ENCODE measurements around the gene ABCC5. TPM values are rescaled to one million over a fixed set of nuclear protein-coding genes. Genes with fewer than 3 reads are reported as not detected.
"Not testable (repeated sequence)": the region's sequence is repeated elsewhere in the genome, so short reads cannot be mapped to it uniquely, and the experiment has no call there.

The ABCC5 gene
- 14.2 TPM for polyA plus RNA-seq (2013, experiment 1 of 2; ENCODE audit: insufficient read length)
- polyA plus RNA-seq (2013, experiment 2 of 2; ENCODE audit: insufficient read length) = 14.4 TPM

DNA sequence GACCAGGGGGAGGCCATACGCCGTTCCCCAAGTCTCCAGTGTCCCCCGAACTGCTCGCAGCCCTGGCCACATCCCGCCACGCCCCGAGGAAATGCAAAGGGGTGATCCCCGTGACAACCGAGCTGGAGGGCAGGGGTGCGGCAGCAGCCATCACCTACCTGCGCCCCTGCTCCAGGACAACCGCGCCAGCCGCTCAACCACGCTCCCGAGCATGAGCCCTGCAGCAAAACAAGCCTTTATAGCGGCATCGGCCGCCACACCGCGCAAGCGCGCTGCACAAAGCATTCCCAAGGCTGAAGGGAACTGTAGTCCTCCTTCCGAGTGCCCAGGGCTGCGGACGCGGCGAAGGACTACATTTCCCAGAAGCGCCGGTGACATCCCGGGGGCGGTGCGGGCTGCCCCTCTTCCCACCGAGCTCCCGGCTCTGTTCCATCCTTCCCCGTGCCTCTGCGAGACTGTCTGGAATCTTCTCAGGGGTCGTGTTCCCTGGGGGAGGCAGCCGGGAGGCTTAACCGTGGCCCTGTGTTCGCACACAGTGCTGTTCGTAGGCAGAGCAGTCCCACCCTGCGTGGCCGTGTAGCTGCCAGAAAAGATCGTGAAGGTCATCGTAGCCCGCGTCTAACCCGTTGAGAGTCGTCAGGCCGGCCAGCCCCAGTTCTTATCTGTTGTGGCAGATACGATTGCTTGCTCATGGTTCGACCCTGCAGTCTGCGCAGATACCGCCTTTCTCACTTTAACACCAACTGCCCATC, at the start of gene ABCC5:
Gene ABCC5, minus strand, starts transcription at position 213 of the 752 bp plus-strand sequence. CDS start 3,492 bp downstream, outside the sequence.
- DNase-seq = peak; percentile 94

DNA sequence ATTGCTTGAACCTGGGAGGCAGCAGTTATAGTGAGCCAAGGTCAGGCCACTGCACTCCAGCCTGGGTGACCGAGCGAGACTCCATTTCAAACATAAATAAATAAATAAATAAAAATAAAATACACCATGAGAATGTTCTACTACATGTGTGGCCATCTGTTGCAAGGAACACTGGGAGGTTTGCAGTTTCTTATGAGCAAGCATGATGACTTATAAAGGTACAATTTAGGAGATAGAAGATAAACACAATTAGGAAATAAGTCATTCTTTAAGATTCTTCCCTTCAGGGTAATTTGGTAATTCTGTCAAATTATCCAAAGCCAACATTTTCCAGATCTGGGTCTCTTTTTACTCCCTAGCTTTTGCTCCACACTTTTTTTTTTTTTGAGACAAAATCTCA, 48.5 kb upstream of the ABCC5 start:
- no peak for DNase-seq

DNA sequence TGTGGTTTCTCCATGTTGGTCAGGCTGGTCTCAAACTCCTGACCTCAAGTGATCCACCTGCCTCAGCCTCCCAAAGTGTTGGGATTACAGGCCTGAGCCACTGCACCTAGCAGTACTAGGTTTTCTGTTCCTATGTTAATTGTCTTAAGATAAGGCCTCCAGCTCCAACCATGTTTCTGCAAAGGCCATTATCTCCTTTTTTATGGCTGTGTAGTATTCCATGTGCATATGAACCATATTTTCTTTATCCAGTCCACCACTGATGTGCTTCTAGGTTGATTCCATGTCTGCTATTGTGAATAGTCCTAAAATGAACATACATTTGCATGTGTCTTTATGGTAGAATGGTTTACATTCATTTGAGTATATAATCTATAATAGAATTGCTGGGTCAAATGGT, 45.0 kb upstream of the ABCC5 start:
- no peak for DNase-seq

DNA sequence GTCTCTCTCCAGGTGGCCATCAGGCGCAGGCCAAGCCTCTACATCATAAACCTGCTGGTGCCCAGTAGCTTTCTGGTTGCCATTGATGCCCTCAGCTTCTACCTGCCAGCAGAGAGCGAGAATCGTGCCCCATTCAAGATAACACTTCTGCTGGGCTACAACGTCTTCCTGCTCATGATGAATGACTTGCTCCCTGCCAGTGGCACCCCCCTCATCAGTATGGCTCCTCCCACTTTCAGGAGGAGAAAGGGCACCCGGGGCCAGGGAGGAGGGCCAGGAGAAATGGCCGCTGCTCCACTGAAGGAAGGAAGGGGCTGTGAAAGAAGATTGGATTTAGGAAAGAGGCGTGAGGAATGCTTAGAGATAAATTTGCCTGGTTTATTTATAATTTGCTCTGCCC, 41.7 kb upstream of the ABCC5 start:
- no peak for DNase-seq

DNA sequence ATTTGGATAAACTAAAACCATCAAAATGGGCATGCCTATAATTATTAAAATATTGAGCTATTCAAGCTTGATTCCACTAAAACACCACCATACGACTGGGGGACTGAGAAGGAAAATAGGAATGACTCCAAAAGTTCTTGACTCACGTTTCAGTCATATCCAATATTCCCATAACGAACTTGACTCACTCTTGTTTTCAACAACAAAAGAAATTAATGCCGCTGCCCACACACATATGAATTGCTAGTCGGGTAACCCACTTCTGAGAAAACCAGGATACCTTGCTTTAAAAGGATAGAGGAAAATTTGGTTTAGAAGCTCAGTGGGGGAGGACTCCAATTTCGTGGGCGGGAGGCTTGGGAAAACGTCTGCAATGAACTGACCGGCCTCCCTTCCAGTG, 40.3 kb upstream of the ABCC5 start:
- peak; percentile 9 for DNase-seq

DNA sequence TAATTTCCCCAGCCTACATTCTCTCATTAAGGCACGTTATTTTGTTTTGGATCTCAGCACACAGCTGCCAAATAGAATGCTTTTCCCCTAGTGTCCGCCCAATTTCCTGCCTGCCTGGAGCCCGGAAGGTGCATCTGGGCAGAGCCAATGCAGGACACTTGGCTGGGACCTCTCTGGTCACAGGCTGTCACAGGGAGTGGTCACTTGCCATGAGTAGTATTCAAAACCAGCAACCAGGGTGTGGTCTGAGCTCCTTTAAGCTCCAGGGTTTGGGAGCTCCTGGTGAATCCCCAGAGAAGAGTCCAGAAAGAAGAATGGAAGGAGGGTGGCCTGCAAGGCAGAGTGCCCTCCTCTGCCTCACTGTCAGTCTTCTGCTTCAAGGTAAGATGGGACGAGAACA, 35.1 kb upstream of the ABCC5 start, which contains the start of gene HTR3C:
Gene HTR3C, plus strand, starts transcription at position 281 of the 400 bp plus-strand sequence. Its CDS starts 34 bp downstream, at position 315.
- no peak for DNase-seq

DNA sequence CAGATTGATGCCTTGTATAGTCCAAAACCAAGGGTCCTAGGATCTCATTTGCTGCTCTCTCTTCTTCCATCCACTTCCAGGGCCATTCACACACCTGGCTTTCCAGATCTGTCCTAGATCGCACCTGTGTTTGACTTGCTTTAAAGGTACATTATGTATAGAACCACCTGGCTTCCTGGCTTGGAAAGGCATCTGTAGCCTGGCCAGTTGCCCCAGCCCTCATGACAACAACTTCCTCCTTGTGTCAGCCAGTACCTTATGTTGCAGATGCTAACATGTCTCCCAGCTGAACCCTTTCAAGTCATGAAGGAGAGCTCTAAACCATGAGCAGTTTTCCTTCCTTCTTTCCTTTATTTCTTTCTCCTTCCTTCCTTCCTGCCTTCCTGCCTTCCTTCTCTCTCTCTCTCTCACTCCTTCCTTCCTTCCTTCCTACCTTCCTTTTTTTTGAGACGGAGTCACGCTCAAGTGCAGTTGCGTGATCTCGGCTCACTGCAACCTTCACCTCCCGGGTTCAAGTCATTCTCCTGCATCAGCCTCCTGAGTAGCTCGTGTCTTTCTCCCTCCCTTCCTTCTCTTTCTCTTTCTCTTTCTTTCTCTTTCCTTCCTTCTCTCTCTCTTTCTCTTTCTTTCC, 32.6 kb upstream of the ABCC5 start:
- DNase-seq = no peak

DNA sequence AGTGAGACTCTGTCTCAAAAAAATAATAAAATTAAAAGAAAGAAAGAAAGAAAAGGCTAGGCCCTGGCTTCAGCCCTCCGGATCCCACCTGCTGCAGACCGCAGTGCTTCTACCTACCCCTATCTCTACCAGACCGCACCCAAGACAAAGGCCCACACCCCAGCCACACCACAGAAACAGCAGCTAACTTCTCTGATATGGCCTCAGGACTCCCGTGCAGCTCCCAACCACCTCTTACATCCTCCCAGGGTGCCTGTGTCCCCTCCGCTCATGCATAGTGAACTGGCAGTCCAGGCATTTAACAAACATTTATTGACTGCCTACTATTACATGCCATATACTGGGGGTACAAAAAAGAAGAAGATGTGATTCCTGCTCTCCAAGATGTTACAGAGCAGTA, 28.3 kb upstream of the ABCC5 start:
- DNase-seq = no peak

DNA sequence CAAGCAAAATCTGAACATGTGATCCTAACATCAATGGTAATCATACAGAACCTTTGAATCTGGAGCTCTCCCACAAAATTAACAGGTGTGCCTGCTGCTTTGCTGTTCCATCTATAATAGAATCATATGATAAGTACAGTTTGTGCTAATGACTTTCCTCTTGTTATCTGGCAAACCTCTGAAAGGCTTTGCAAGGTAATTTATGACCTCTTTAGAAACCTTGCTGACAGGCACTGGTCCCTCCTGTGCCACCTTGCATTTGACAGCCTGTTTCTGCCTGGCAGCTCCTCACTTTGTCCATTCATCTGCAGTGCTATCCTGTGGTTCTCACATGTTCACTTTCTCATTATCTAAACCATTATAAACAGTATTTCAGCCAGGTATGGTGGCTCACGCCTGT, 24.9 kb upstream of the ABCC5 start:
- no peak for DNase-seq

DNA sequence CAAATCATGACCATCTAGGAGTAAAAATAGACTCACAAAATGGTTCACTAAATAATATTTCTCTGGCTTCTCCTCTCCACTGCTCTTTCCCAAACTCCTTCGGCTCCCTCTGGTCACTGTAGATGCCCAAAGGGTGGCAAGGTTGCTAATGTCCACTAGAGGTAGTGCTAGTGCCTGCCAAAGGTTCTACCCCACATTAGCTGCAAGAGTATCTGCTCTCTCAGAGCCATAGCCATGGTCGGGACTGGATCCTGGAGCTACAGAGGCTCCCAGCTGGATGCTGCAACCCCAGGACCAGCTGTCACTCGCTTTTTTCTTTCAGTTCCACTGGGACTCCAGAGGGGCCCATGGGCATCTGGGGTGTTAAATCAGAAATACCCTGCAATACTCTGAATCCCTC, 22.3 kb upstream of the ABCC5 start:
- peak; percentile 19 for DNase-seq

DNA sequence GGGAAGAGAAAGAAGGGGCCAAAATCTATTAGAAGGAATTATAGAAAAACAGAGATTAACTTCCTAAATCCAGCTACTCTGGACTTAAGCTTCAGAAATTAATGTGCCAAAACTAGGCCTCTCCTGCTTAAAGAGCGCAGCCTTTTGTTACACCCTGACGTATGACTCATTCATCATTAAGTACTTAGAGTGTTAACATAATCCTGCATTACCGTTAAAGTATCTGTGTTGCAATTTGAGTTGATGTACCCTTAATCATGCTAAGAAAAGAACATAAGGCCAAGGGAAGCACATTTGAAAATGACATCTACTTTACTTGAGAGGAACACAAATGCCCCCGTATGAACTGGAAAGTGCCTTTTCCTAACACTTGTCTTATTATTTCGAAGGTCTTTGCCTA, 21.7 kb upstream of the ABCC5 start:
- no peak for DNase-seq

DNA sequence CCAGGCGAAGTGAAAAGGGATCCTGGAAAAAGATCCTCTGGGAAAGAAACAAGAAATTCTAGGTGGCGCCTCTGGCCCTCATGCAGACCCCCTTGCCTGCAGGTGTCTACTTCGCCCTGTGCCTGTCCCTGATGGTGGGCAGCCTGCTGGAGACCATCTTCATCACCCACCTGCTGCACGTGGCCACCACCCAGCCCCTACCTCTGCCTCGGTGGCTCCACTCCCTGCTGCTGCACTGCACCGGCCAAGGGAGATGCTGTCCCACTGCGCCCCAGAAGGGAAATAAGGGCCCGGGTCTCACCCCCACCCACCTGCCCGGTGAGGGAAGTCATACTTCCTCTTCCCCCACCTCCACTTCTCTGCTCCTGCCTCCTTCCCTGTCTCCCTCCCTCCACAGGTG, 20.6 kb upstream of the ABCC5 start:
- not testable (repeated sequence) for DNase-seq

DNA sequence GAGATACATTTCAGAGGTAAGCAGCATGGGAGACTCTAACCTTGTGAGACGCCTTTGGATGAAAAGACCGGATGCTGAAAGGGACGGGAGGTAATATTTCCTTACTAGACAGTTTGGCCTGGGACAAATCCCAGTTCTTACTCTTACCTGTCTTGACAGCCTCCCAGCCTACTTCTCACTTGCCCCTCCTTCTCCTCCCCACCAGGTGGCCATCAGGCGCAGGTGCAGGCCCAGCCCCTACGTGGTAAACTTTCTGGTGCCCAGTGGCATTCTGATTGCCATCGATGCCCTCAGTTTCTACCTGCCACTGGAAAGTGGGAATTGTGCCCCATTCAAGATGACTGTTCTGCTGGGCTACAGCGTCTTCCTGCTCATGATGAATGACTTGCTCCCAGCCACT, 20.1 kb upstream of the ABCC5 start:
- no peak for DNase-seq

DNA sequence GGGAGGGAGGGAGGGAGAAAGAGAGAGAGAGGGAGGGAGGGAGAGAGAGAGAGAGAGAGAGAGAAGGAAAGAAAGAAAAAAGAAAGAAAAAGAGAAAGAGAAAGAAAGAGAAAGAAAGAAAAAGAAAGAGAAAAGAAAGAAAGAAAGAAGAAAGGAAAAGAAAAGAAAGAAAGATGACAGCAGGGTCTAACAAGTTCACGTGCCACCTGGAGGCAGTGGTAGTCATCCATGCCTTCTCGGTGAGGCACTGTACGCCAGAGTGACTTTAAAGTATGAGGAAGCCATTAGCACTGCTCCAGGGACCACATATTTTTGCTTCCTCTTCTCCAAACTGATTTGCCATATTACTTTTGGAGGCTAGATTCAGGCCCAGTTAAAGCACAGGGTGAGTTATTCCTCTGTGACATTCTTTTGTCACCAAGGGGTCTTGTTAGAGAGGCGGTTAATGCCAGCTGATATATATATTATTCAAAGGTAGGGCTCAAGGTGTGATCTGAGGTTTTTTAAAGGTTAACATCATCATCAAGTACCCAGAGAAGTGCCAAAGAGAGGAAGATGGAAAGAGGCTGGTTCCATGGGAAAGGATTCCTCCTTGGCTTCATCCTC, 13.6 kb upstream of the ABCC5 start, which contains the start of gene HTR3D:
Gene HTR3D, plus strand, starts transcription at position 556 of the 606 bp plus-strand sequence. Its CDS starts 0 bp downstream, at position 556.
- DNase-seq = no peak

DNA sequence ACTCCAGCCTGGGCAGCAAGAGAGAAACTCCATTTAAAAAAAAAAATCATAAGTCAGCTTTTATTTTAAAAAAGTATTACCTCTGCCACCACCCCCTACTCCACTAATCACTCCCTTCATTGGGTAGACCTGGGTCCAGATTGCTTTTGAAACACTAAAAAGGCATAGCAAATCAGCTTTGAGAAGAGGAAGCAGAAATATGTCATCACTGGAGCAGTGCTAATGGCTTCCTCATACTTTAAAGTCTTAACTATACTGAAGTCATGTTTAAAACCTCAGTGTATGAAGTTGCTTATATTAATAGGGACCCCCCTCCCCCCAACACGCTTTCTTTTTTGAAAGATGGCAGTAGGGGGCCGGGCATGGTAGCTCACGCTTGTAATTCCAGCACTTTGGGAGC, 12.9 kb upstream of the ABCC5 start:
- no peak for DNase-seq

DNA sequence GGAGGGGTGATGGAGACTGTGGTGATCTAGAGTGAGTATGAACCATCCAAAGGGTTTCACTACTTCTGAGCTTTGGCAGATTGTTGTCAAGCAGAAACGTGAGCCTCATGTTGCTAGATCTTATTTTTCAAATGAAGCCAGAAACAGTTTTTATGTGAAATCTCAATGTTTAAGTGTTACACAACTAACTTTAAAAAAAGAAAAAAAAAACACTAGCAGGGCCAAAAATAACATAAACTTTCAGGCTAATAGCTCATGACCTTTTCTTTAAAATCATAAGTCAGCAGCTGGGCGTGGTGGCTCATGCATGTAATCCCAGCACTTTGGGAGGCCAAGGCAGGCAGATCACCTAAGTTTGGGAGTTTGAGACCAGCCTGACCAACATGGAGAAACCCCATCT, 11.8 kb upstream of the ABCC5 start:
- no peak for DNase-seq

DNA sequence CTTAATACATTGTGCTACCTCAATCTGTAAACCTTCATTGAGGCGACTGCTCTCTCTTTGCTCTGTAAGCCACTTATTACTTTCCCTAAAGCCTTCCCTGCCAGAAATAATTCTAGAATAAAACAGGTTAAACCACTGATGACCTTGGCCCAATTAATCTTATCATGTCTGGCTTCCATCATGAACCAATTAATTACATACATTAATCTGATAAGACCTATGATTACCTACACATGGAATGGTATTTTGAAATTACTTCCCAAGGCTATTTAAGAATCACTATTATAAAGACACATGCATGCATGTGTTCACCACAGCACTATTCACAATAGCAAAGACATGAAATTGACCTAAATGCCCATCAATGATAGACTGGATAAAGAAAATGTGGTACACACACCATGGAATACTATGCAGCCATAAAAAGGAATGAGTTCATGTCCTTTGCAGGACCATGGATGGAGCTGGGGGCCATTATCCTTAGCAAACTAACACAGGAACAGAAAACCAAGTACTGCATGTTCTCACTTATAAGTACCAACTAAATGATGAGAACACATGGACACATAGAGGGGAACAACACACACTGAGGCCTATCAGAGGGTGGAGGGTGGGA, 10.7 kb upstream of the ABCC5 start:
- DNase-seq = not testable (repeated sequence)

DNA sequence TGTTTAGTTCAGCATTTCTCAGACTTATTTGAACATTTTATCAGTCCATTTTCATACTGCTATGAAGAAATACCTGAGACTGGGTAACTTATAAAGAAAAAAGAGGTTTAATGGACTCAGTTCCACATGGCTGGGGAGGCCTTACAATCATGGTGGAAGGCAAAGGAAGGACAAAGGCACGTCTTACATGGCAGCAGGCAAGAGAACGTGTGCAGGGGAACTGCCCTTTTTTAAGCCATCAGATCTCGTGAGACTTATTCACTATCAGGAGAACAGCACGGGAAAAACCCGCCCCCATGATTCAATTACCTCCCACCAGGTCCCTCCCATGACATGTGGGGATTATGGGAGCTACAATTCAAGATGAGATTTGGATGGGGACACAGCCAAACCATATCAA, 7.6 kb upstream of the ABCC5 start:
- not testable (repeated sequence) for DNase-seq

DNA sequence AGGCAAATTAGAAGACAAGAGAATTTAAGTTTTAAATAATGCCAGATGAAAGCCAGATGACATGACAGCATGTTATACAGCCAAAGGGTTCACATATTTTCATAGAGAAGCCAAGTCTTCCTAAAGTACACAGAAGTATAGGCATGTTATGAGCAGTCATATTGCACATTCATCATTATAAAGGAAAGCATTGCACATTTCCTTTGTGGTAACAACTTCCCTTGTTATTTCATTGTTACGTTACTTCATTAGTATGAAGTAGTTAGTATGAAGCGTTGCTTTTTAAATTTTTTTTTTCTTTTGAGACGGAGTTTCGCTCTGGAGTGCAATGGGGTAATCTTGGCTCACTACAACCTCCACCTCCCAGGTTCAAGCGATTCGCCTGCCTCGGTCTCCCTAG, 4.6 kb upstream of the ABCC5 start:
- DNase-seq = no peak

DNA sequence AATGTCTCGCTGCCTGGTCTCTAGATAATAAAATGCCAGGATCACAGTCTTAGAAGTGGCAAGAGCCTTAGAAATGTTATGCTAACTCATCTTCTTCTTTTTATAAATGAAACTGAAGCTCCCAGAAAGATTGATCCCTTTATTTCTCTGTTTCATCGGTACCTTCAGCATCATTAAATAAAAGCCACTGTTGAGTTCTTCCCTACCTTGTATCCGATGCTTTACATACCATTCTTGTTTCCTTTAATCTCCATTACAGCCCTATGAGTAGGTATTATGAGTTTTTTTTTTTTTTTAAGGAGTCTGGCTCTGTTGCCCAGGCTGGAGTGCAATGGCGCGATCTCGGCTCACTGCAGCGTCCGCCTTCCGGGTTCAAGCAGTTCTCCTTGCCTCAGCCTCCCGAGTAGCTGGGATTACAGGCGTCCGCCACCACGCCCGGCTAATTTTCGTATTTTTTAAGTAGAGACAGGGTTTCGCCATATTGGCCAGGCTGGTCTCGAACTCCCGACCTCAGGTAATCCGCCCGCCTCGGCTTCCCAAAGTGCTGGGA, 815 bp upstream of the ABCC5 start:
- no peak for DNase-seq

DNA sequence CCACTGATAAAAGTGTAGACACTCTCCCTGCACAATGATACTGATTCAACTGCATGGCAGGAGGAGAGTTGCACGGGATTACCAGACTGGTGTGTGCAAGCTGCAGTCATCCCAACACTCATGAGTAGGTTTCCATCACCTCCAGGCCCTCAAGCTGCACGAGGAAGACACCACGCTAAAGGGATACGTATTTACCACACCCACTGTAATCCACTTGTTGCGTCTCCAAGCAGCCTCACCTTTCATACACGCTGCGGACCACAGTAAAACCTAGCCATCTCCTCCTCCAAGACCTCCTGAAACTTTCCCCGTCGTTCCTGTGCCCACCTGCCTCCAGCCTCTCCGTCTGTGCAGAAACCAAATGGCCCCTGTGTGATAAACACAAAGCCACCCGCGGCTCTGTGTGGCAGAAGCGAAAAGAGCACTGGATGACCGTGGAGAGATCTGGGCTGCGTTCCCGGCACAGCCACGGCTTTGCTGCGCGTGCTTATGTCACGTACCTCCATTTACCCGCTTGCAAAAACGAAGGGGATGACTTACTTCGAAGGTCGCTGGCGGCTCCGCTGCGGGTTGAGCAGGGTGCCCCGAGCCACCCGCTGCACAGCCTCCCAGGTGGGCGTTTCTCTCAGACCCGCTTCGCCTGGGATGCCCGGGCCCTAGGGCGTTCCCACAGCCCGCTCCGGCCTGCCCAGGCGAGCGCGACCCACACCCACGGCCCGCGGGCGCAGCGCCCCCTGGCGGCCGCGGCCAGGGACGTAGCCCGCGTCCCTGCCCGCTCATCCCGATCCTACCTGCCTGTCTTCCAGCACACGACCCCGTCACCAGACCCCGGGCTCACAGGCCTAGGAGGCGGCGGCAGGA, 643 bp downstream of the ABCC5 start:
- peak; percentile 59 for DNase-seq

DNA sequence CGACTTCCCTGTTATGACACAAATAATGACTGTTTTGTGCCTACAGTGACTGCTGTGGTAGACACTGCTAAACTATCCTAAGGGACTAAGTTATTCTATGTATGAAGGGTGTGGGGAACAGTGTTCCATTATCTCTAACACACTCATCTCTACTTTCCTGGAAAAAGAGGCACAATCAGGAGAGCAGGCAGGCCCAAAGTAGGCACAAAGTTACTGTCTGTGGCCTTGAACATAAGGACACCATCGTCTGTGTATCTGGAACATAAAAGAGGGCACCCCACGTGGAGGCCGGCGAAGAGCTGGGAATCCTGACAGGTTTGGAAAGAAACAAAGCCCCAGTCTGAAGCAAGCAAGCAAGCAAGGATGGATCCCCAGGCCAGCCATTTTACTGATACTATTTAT, 1.5 kb downstream of the ABCC5 start:
- DNase-seq = no peak
